ENCODE results near the gene PCBD2. TPM values are rescaled to one million over a fixed set of nuclear protein-coding genes. Genes with fewer than 3 reads are reported as not detected.
A peak's percentile ranks its signal among the peaks of the same experiment; 100 is the strongest.

The PCBD2 gene
- total and polyA plus RNA-seq, 5 donors from 2014 or later = 10.3 to 12.5 (median 10.6) TPM

- H3K27ac ChIP-seq (ENCODE audit: insufficient read depth, low read length, poor library complexity, severe bottlenecking) = no peak within 1 kb of the TSS
- DNase-seq = no peak
- H3K9me3 ChIP-seq (ENCODE audit: control insufficient read depth in 2 of 2, low read length in 2 of 2) = no peaks in the 10 kb centered on the region
- no peaks in the 10 kb centered on the region for H3K27me3 ChIP-seq (ENCODE audit: control insufficient read depth, insufficient read depth, low read length)
- peaks cover 4% of the 10 kb centered on the region for H3K36me3 ChIP-seq (ENCODE audit: control insufficient read depth, insufficient read depth, low read length)
- Mint-ChIP-seq H3K27ac (no peak within 1 kb of the TSS), H3K36me3 (peaks cover 21% of the 10 kb centered on the region), H3K4me3 (no peak within 1 kb of the TSS), H3K4me1 (peaks cover 6 to 20% (median 16%) of the 10 kb centered on the region in 4 donors), H3K27me3 (no peaks in the 10 kb centered on the region), H3K9me3 (no peaks in the 10 kb centered on the region)
- peaks cover 6% of the 10 kb centered on the region for H3K4me1 ChIP-seq (ENCODE audit: control insufficient read depth, insufficient read depth, low read length, poor library complexity, severe bottlenecking)
- ATAC-seq (ENCODE audit: low read depth in 2 of 2) = no peak
- no peak within 1 kb of the TSS for H3K4me3 ChIP-seq (ENCODE audit: low read depth, low read length)
Observed at GRCh38 chr5:134967607-134968006, 62.7 kb downstream of the PCBD2 start, which contains the start of gene CATSPER3. Gene CATSPER3 (plus strand): TSS chr5:134967907. CDS start chr5:134967992, 85 bp downstream.

GRCh38 chr5:134968055-134968454, 63.1 kb downstream of the PCBD2 start:
- H3K4me3 ChIP-seq (ENCODE audit: low read depth, low read length) = no peak overlapping the region
- Mint-ChIP-seq H3K9me3 (no peaks in the 10 kb centered on the region), H3K27me3 (no peaks in the 10 kb centered on the region), H3K4me1 (peaks cover 6 to 20% (median 16%) of the 10 kb centered on the region in 4 donors), H3K36me3 (peaks cover 21% of the 10 kb centered on the region), H3K4me3 (no peak overlapping the region), H3K27ac (no peak overlapping the region)
- no peaks in the 10 kb centered on the region for H3K27me3 ChIP-seq (ENCODE audit: control insufficient read depth, insufficient read depth, low read length)
- no peaks in the 10 kb centered on the region for H3K9me3 ChIP-seq (ENCODE audit: control insufficient read depth in 2 of 2, low read length in 2 of 2)
- no peak for ATAC-seq (ENCODE audit: low read depth in 2 of 2)
- H3K36me3 ChIP-seq (ENCODE audit: control insufficient read depth, insufficient read depth, low read length) = peaks cover 4% of the 10 kb centered on the region
- no peak for DNase-seq
- peaks cover 6% of the 10 kb centered on the region for H3K4me1 ChIP-seq (ENCODE audit: control insufficient read depth, insufficient read depth, low read length, poor library complexity, severe bottlenecking)
- no peak overlapping the region for H3K27ac ChIP-seq (ENCODE audit: insufficient read depth, low read length, poor library complexity, severe bottlenecking)

GRCh38 chr5:134969166-134969565, 64.2 kb downstream of the PCBD2 start:
- Mint-ChIP-seq H3K27me3 (no peaks in the 10 kb centered on the region), H3K27ac (no peak overlapping the region), H3K36me3 (peaks cover 20% of the 10 kb centered on the region), H3K4me3 (no peak overlapping the region), H3K4me1 (peaks cover 6 to 12% (median 11%) of the 10 kb centered on the region in 4 donors), H3K9me3 (no peaks in the 10 kb centered on the region)
- Histone ChIP-seq H3K27ac (ENCODE audit: insufficient read depth, low read length, poor library complexity, severe bottlenecking) (no peak overlapping the region), H3K27me3 (ENCODE audit: control insufficient read depth, insufficient read depth, low read length) (no peaks in the 10 kb centered on the region), H3K9me3 (ENCODE audit: control insufficient read depth in 2 of 2, low read length in 2 of 2) (no peaks in the 10 kb centered on the region), H3K4me1 (ENCODE audit: control insufficient read depth, insufficient read depth, low read length, poor library complexity, severe bottlenecking) (peaks cover 6% of the 10 kb centered on the region), H3K36me3 (ENCODE audit: control insufficient read depth, insufficient read depth, low read length) (peaks cover 4% of the 10 kb centered on the region), H3K4me3 (ENCODE audit: low read depth, low read length) (no peak overlapping the region)
- ATAC-seq (ENCODE audit: low read depth in 2 of 2) (no peak), DNase-seq (no peak)

- Mint-ChIP-seq H3K36me3 (peaks cover 7% of the 10 kb centered on the region), H3K27ac (no peak overlapping the region), H3K4me1 (no peaks in the 10 kb centered on the region), H3K9me3 (peaks cover 2 to 16% (median 13%) of the 10 kb centered on the region in 7 donors), H3K4me3 (no peak overlapping the region), H3K27me3 (no peaks in the 10 kb centered on the region)
- Histone ChIP-seq H3K27me3 (ENCODE audit: control insufficient read depth, insufficient read depth, low read length) (no peaks in the 10 kb centered on the region), H3K36me3 (ENCODE audit: control insufficient read depth, insufficient read depth, low read length) (no peaks in the 10 kb centered on the region), H3K4me3 (ENCODE audit: low read depth, low read length) (no peak overlapping the region), H3K27ac (ENCODE audit: insufficient read depth, low read length, poor library complexity, severe bottlenecking) (no peak overlapping the region), H3K4me1 (ENCODE audit: control insufficient read depth, insufficient read depth, low read length, poor library complexity, severe bottlenecking) (no peaks in the 10 kb centered on the region), H3K9me3 (ENCODE audit: control insufficient read depth in 2 of 2, low read length in 2 of 2) (peaks cover 7 to 19% of the 10 kb centered on the region in 2 experiments)
- no peak for DNase-seq
- no peak for ATAC-seq (ENCODE audit: low read depth in 2 of 2)
Observed at GRCh38 chr5:134975078-134975715, 70.3 kb downstream of the PCBD2 start.

- Histone ChIP-seq H3K36me3 (ENCODE audit: control insufficient read depth, insufficient read depth, low read length) (no peaks in the 10 kb centered on the region), H3K9me3 (ENCODE audit: control insufficient read depth in 2 of 2, low read length in 2 of 2) (peaks cover 7 to 19% of the 10 kb centered on the region in 2 experiments), H3K27ac (ENCODE audit: insufficient read depth, low read length, poor library complexity, severe bottlenecking) (no peak overlapping the region), H3K4me3 (ENCODE audit: low read depth, low read length) (no peak overlapping the region), H3K4me1 (ENCODE audit: control insufficient read depth, insufficient read depth, low read length, poor library complexity, severe bottlenecking) (no peaks in the 10 kb centered on the region), H3K27me3 (ENCODE audit: control insufficient read depth, insufficient read depth, low read length) (no peaks in the 10 kb centered on the region)
- no peaks in the 10 kb centered on the region for H3K4me1 Mint-ChIP-seq
- no peak overlapping the region for H3K27ac Mint-ChIP-seq
- H3K9me3 Mint-ChIP-seq = peaks cover 2 to 17% (median 15%) of the 10 kb centered on the region in 7 donors
- no peak overlapping the region for H3K4me3 Mint-ChIP-seq
- DNase-seq (no peak), ATAC-seq (ENCODE audit: low read depth in 2 of 2) (no peak)
- H3K27me3 Mint-ChIP-seq = no peaks in the 10 kb centered on the region
- peaks cover 7% of the 10 kb centered on the region for H3K36me3 Mint-ChIP-seq
Observed at GRCh38 chr5:134975843-134976242, 70.9 kb downstream of the PCBD2 start.

- ATAC-seq (ENCODE audit: low read depth in 2 of 2) = no peak
- H3K4me1 Mint-ChIP-seq = no peaks in the 10 kb centered on the region
- H3K27me3 ChIP-seq (ENCODE audit: control insufficient read depth, insufficient read depth, low read length) = no peaks in the 10 kb centered on the region
- no peak overlapping the region for H3K27ac ChIP-seq (ENCODE audit: insufficient read depth, low read length, poor library complexity, severe bottlenecking)
- H3K9me3 ChIP-seq (ENCODE audit: control insufficient read depth in 2 of 2, low read length in 2 of 2) = peaks cover 7 to 28% of the 10 kb centered on the region in 2 experiments
- H3K27me3 Mint-ChIP-seq = peaks cover 1% of the 10 kb centered on the region
- H3K27ac Mint-ChIP-seq = no peak overlapping the region
- no peaks in the 10 kb centered on the region for H3K36me3 ChIP-seq (ENCODE audit: control insufficient read depth, insufficient read depth, low read length)
- no peaks in the 10 kb centered on the region for H3K4me1 ChIP-seq (ENCODE audit: control insufficient read depth, insufficient read depth, low read length, poor library complexity, severe bottlenecking)
- peaks cover 2 to 25% (median 15%) of the 10 kb centered on the region in 7 donors for H3K9me3 Mint-ChIP-seq
- DNase-seq = no peak
- H3K4me3 ChIP-seq (ENCODE audit: low read depth, low read length) = no peak overlapping the region
- H3K4me3 Mint-ChIP-seq = peak overlapping the region in 1 of 4 donors; percentile 70
- peaks cover 12% of the 10 kb centered on the region for H3K36me3 Mint-ChIP-seq
Observed at GRCh38 chr5:134976841-134977240, 71.9 kb downstream of the PCBD2 start.

- H3K36me3 Mint-ChIP-seq = peaks cover 15% of the 10 kb centered on the region
- peaks cover 13% of the 10 kb centered on the region for H3K27me3 Mint-ChIP-seq
- peaks cover 2 to 42% (median 25%) of the 10 kb centered on the region in 7 donors for H3K9me3 Mint-ChIP-seq
- no peak overlapping the region for H3K27ac ChIP-seq (ENCODE audit: insufficient read depth, low read length, poor library complexity, severe bottlenecking)
- H3K27ac Mint-ChIP-seq = no peak overlapping the region
- DNase-seq (no peak), ATAC-seq (ENCODE audit: low read depth in 2 of 2) (no peak)
- peaks cover 3% of the 10 kb centered on the region for H3K27me3 ChIP-seq (ENCODE audit: control insufficient read depth, insufficient read depth, low read length)
- no peaks in the 10 kb centered on the region for H3K4me1 Mint-ChIP-seq
- no peaks in the 10 kb centered on the region for H3K36me3 ChIP-seq (ENCODE audit: control insufficient read depth, insufficient read depth, low read length)
- peaks cover 24 to 43% of the 10 kb centered on the region in 2 experiments for H3K9me3 ChIP-seq (ENCODE audit: control insufficient read depth in 2 of 2, low read length in 2 of 2)
- no peak overlapping the region for H3K4me3 ChIP-seq (ENCODE audit: low read depth, low read length)
- H3K4me3 Mint-ChIP-seq = no peak overlapping the region
- no peaks in the 10 kb centered on the region for H3K4me1 ChIP-seq (ENCODE audit: control insufficient read depth, insufficient read depth, low read length, poor library complexity, severe bottlenecking)
Observed at GRCh38 chr5:134979416-134979815, 74.5 kb downstream of the PCBD2 start.

- no peak overlapping the region for H3K27ac Mint-ChIP-seq
- no peak overlapping the region for H3K27ac ChIP-seq (ENCODE audit: insufficient read depth, low read length, poor library complexity, severe bottlenecking)
- H3K9me3 ChIP-seq (ENCODE audit: control insufficient read depth in 2 of 2, low read length in 2 of 2) = peaks cover 20 to 33% of the 10 kb centered on the region in 2 experiments
- H3K4me1 Mint-ChIP-seq = no peaks in the 10 kb centered on the region
- ATAC-seq (ENCODE audit: low read depth in 2 of 2) = no peak
- H3K36me3 Mint-ChIP-seq = peaks cover 8% of the 10 kb centered on the region
- no peak overlapping the region for H3K4me3 ChIP-seq (ENCODE audit: low read depth, low read length)
- no peak overlapping the region for H3K4me3 Mint-ChIP-seq
- peaks cover 3% of the 10 kb centered on the region for H3K27me3 ChIP-seq (ENCODE audit: control insufficient read depth, insufficient read depth, low read length)
- H3K27me3 Mint-ChIP-seq = peaks cover 19% of the 10 kb centered on the region
- no peaks in the 10 kb centered on the region for H3K4me1 ChIP-seq (ENCODE audit: control insufficient read depth, insufficient read depth, low read length, poor library complexity, severe bottlenecking)
- no peaks in the 10 kb centered on the region for H3K36me3 ChIP-seq (ENCODE audit: control insufficient read depth, insufficient read depth, low read length)
- DNase-seq = no peak
- peaks cover 0 to 39% (median 20%) of the 10 kb centered on the region in 7 donors for H3K9me3 Mint-ChIP-seq
Observed at GRCh38 chr5:134982230-134982629, 77.3 kb downstream of the PCBD2 start.
